Measurements from ENCODE around the gene GNA12. TPM values are rescaled to one million over a fixed set of nuclear protein-coding genes. Genes with fewer than 3 reads are reported as not detected.
"Not testable (repeated sequence)": the region's sequence is repeated elsewhere in the genome, so short reads cannot be mapped to it uniquely, and the experiment has no call there.

GNA12 gene
- total RNA-seq, 2 donors from 2014 or later = 16.7 to 19.8 TPM

DNA sequence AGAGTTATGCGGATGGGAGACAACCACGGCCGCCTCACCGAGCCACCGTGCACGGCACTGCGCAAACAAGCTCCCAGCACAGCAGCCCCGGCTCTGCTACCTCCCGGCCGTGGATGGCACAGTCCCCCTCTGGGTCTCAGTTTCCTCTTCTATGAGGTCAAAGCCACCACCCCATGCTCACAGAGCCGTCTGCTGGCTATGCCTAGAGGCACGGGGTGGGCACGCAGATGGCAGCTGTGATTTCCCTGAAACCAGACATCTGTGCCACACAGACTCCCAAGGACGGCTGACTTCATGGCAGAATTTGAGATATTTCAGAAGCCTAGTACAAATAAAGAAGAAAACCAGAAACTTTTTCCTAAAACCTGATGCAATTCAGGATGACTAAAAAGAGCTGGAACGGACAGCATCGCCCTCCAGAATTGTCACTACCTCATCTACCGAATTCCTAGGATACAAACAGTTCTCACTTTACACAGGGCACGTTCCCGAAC, 82.9 kb downstream of the GNA12 start:
- H3K27ac Mint-ChIP-seq = peak overlapping the region in 1 of 2 donors; percentile 74

GRCh38 chr7:2760098-2760889, 83.8 kb downstream of the GNA12 start:
- no peak for ATAC-seq
- Mint-ChIP-seq H3K36me3 (peaks cover 0 to 16% of the 10 kb centered on the region in 2 donors), H3K9me3 (no peaks in the 10 kb centered on the region), H3K27ac (no peak overlapping the region)
- DNase-seq (ENCODE audit: low spot score in 2 of 2) = no peak

More for the DNA sequence above, 82.9 kb downstream of the GNA12 start:
- DNase-seq (ENCODE audit: low spot score in 2 of 2) (no peak), ATAC-seq (no peak)
- Mint-ChIP-seq H3K9me3 (no peaks in the 10 kb centered on the region), H3K36me3 (peaks cover 0 to 7% of the 10 kb centered on the region in 2 donors)

DNA sequence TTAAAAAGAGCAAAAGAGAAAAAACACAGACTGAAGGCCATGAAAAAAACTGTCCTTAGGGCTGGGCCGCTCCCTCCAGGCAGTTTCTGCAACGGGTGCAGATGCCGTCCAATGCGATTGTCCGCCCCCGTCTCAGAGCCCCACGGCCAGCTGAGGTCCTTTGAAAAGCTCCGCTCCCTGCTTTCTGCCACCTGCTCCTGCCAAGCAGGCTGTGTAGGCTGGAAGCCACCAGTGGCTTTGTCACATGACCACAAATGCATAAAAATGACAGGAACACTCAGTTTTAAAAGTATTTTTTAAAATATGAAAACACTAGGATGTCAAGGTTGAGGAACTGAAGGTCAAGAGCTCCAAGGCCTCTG, 84.4 kb downstream of the GNA12 start:
- DNase-seq (ENCODE audit: low spot score in 2 of 2) (no peak), ATAC-seq (no peak)
- Mint-ChIP-seq H3K27ac (peak overlapping the region in 1 of 2 donors; percentile 4), H3K9me3 (no peaks in the 10 kb centered on the region), H3K36me3 (peaks cover 0 to 21% of the 10 kb centered on the region in 2 donors)

DNA sequence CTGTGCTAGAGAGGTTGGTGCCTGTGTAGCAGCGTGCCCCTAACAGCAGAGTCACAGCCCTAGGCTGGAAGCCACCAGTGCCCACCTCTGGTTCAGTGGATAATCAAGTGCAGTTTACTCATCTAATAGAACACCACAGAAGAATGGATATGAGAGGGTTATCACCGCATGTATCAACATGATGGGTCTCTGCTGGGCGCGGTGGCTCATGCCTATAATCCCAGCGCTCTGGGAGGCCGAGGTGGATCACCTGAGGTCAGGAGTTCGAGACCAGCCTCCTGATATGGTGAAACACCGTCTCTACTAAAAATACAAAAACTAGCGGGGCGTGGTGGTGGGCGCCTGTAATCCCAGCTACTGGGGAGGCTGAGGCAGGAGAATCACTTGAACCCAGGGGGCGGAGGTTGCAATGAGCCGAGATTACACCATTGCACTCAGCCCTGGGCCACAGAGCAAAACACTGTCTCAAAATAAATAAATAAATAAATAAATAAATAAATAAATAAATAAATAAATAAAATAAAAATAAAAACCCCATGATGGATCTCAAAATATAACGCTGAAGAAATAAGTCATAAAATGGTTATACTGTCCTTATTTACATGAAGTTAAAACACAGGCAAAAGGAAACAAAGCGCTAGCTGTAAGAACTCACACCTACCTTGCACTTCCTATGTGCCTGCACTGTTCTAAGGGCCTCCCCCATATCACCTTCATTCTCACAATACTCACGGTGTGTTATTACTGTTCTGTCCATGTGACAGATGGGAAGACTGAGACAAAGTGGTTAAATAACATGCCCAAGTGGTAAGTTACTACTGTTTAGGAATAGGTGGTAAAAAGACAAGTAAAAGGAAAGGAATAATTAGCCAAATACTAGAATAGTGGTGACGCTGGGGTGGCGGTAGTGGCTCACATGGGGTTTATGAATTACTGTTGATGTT, 85.2 kb downstream of the GNA12 start:
- no peak for DNase-seq (ENCODE audit: low spot score in 2 of 2)
- Mint-ChIP-seq H3K27ac (peak overlapping the region; percentile 86 to 96), H3K9me3 (no peaks in the 10 kb centered on the region), H3K36me3 (peaks cover 0 to 21% of the 10 kb centered on the region in 2 donors)
- ATAC-seq = peak in 1 of 2 donors; percentile 33

GRCh38 chr7:2757904-2758672, 86.0 kb downstream of the GNA12 start:
- no peaks in the 10 kb centered on the region for H3K9me3 Mint-ChIP-seq
- H3K36me3 Mint-ChIP-seq = peaks cover 0 to 21% of the 10 kb centered on the region in 2 donors
- H3K27ac Mint-ChIP-seq = peak overlapping the region; percentile 86 to 96

GRCh38 chr7:2757361-2757903, 86.7 kb downstream of the GNA12 start:
- DNase-seq (ENCODE audit: low spot score in 2 of 2) (no peak), ATAC-seq (peak; percentile 1 to 5)
- Mint-ChIP-seq H3K36me3 (peaks cover 0 to 21% of the 10 kb centered on the region in 2 donors), H3K27ac (peak overlapping the region; percentile 86 to 96), H3K9me3 (no peaks in the 10 kb centered on the region)

More at GRCh38 chr7:2757904-2758672, 86.0 kb downstream of the GNA12 start:
- ATAC-seq (peak; percentile 95 to 96), DNase-seq (ENCODE audit: low spot score in 2 of 2) (peak; percentile 66 to 84)

- H3K9me3 Mint-ChIP-seq = peaks cover 0 to 3% of the 10 kb centered on the region in 2 donors
- H3K27ac Mint-ChIP-seq = no peak overlapping the region
- ATAC-seq (no peak), DNase-seq (ENCODE audit: low spot score in 2 of 2) (no peak)
- peaks cover 2 to 23% of the 10 kb centered on the region in 2 donors for H3K36me3 Mint-ChIP-seq
Observed at GRCh38 chr7:2755531-2755930, 88.6 kb downstream of the GNA12 start.

GRCh38 chr7:2754912-2755311, 89.2 kb downstream of the GNA12 start:
- DNase-seq (ENCODE audit: low spot score in 2 of 2) (no peak), ATAC-seq (no peak)
- Mint-ChIP-seq H3K9me3 (peaks cover 0 to 4% of the 10 kb centered on the region in 2 donors), H3K27ac (no peak overlapping the region), H3K36me3 (peaks cover 5 to 27% of the 10 kb centered on the region in 2 donors)

- Mint-ChIP-seq H3K36me3 (peaks cover 5 to 27% of the 10 kb centered on the region in 2 donors), H3K27ac (no peak overlapping the region), H3K9me3 (peaks cover 0 to 4% of the 10 kb centered on the region in 2 donors)
- ATAC-seq (no peak), DNase-seq (ENCODE audit: low spot score in 2 of 2) (no peak)
Observed at GRCh38 chr7:2754086-2754485, 90.0 kb downstream of the GNA12 start.

DNA sequence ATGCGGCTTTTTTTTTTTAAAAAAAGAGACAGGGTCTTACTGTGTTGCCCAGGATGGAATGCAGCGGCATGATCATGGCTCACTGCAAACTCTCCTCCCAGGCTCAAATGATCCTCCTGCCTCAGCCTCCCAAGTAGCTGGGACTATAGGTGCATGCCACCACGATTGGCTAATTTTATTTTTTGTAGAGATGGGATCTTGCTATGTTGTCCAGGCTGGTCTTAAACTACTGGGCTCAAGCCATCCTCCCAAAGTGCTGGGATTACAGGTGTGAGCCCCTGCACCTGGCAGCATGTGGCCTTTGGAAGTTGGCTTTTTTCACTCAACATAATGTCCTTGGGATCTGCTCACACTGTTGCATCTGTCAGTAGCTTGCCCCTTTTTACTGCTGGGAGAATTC, 91.0 kb downstream of the GNA12 start:
- H3K27ac Mint-ChIP-seq = peak overlapping the region in 1 of 2 donors; percentile 26
- H3K36me3 Mint-ChIP-seq = peaks cover 5 to 27% of the 10 kb centered on the region in 2 donors
- ATAC-seq = no peak

DNA sequence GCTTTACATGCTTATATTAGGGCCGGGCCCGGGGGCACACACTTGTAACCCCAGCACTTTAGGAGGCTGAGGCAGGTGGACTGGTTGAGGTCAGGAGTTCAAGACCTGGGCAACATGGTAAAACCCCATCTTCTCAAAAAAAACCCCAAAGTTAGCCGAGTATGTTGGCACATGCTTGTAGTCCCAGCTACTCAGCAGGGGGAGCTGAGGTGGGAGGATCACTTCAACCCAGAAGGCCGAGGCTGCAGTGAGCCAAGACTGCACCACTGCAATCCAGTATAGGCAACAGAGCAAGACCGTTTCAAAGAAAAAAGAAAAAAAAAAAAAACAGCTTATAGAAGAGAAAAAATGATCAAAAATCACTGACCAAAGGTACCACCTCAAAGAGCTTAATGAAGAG, 93.0 kb downstream of the GNA12 start:
- Mint-ChIP-seq H3K27ac (no peak overlapping the region), H3K9me3 (peaks cover 0 to 4% of the 10 kb centered on the region in 2 donors), H3K36me3 (peaks cover 5 to 30% of the 10 kb centered on the region in 2 donors)
- DNase-seq (ENCODE audit: low spot score in 2 of 2) = no peak
- no peak for ATAC-seq

More for the DNA sequence above, 91.0 kb downstream of the GNA12 start:
- peaks cover 0 to 4% of the 10 kb centered on the region in 2 donors for H3K9me3 Mint-ChIP-seq
- no peak for DNase-seq (ENCODE audit: low spot score in 2 of 2)

- Mint-ChIP-seq H3K9me3 (peaks cover 0 to 4% of the 10 kb centered on the region in 2 donors), H3K36me3 (peaks cover 5 to 21% of the 10 kb centered on the region in 2 donors), H3K27ac (no peak overlapping the region)
- no peak for DNase-seq (ENCODE audit: low spot score in 2 of 2)
- no peak for ATAC-seq
Observed at GRCh38 chr7:2750004-2750407, 94.1 kb downstream of the GNA12 start.

GRCh38 chr7:2748684-2749083, 95.4 kb downstream of the GNA12 start:
- H3K9me3 Mint-ChIP-seq; H3K27ac Mint-ChIP-seq; DNase-seq (ENCODE audit: low spot score in 2 of 2); ATAC-seq: not testable (repeated sequence)
- peaks cover 5 to 27% of the 10 kb centered on the region in 2 donors for H3K36me3 Mint-ChIP-seq

- ATAC-seq; DNase-seq (ENCODE audit: low spot score in 2 of 2); H3K27ac Mint-ChIP-seq; H3K9me3 Mint-ChIP-seq: not testable (repeated sequence)
- H3K36me3 Mint-ChIP-seq = peaks cover 0 to 21% of the 10 kb centered on the region in 2 donors
Observed at GRCh38 chr7:2743523-2744185, 100.5 kb downstream of the GNA12 start.

GRCh38 chr7:2738766-2739549, 105.2 kb downstream of the GNA12 start:
- ATAC-seq (no peak), DNase-seq (ENCODE audit: low spot score in 2 of 2) (no peak)
- H3K9me3 Mint-ChIP-seq = no peaks in the 10 kb centered on the region
- H3K27ac Mint-ChIP-seq = no peak overlapping the region
- peaks cover 0 to 1% of the 10 kb centered on the region in 2 donors for H3K36me3 Mint-ChIP-seq

Measured in activated naive CD4-positive, alpha-beta T cell treated with anti-CD3 and anti-CD28 coated beads, Interleukin-2, amount 50 U/mL, for 72 hours (primary cell).